SJSA1 (cell line): ENCODE results near the gene CAPN10. TPM values are rescaled to one million over a fixed set of nuclear protein-coding genes. Genes with fewer than 3 reads are reported as not detected.

Experiments used
- DNase-seq, 2 experiments: peaks; one replicate each; pipeline ENCODE4 v3.0.0-alpha.2; 2015 to 2020; ENCODE audit warnings: low spot score in 2 of 2, low read depth in 1 of 2
- H3K27ac ChIP-seq: fragments of 250-450 bp; sonication (Bioruptor Pico); 2 replicates; pipeline ENCODE4 v1.5.1; 2020; ENCODE audit warnings: mild to moderate bottlenecking, moderate library complexity
- H3K27me3 ChIP-seq: fragments of 250-450 bp; sonication (Bioruptor Pico); replicated peaks from 2 replicates; pipeline ENCODE4 v1.5.1; 2020; ENCODE audit warnings: mild to moderate bottlenecking, moderate library complexity
- H3K36me3 ChIP-seq: fragments of 250-450 bp; sonication (Bioruptor Pico); 2 replicates; pipeline ENCODE4 v1.5.1; 2020; ENCODE audit warnings: mild to moderate bottlenecking
- H3K4me1 ChIP-seq: fragments of 250-450 bp; sonication (Bioruptor Pico); replicated peaks from 2 replicates; pipeline ENCODE4 v1.6.1; 2021; ENCODE audit warnings: mild to moderate bottlenecking
- H3K4me3 ChIP-seq: fragments of 250-450 bp; sonication (Bioruptor Pico); 2 replicates; pipeline ENCODE4 v1.5.1; 2020; ENCODE audit warnings: mild to moderate bottlenecking
- H3K9me3 ChIP-seq: fragments of 250-450 bp; sonication (Bioruptor Pico); replicated peaks from 2 replicates; pipeline ENCODE4 v1.5.1; 2020; ENCODE audit warnings: mild to moderate bottlenecking
- total RNA-seq: library from RNA; depleted of rRNA; stranded (reverse); fragments of >200 nt; shearing (Covaris generic); gene quantifications from 2 replicates; pipeline ENCODE4 v1.2.3, GENCODE V29; 2014

Gene CAPN10
- total RNA-seq, 1 experiment from 2014 or later = 17.7 TPM

GRCh38 chr2:240593703-240594451 is 7.3 kb downstream of the CAPN10 start:
- DNase-seq = no peak
- Histone ChIP-seq H3K4me3 (no peak overlapping the region), H3K36me3 (peaks cover 23% of the 10 kb centered on the region; the same call in 1 of the 2 replicates), H3K27ac (no peak overlapping the region), H3K27me3 (no peaks in the 10 kb centered on the region), H3K9me3 (no peaks in the 10 kb centered on the region), H3K4me1 (no peaks in the 10 kb centered on the region)

GRCh38 chr2:240594511-240595380 is 8.2 kb downstream of the CAPN10 start:
- Histone ChIP-seq H3K4me1 (no peaks in the 10 kb centered on the region), H3K27ac (no peak overlapping the region), H3K36me3 (peaks cover 23% of the 10 kb centered on the region; the same call in 1 of the 2 replicates), H3K9me3 (no peaks in the 10 kb centered on the region), H3K27me3 (no peaks in the 10 kb centered on the region), H3K4me3 (no peak overlapping the region)
- DNase-seq = no peak

GRCh38 chr2:240595381-240596079 is 9.0 kb downstream of the CAPN10 start:
- Histone ChIP-seq H3K4me3 (no peak overlapping the region), H3K27me3 (no peaks in the 10 kb centered on the region), H3K9me3 (no peaks in the 10 kb centered on the region), H3K4me1 (no peaks in the 10 kb centered on the region), H3K27ac (no peak overlapping the region), H3K36me3 (peaks cover 23% of the 10 kb centered on the region; the same call in 1 of the 2 replicates)
- no peak for DNase-seq

- DNase-seq = no peak
- H3K9me3 ChIP-seq = no peaks in the 10 kb centered on the region
- H3K27me3 ChIP-seq = no peaks in the 10 kb centered on the region
- H3K27ac ChIP-seq = no peak overlapping the region
- peaks cover 20% of the 10 kb centered on the region; the same call in 1 of the 2 replicates for H3K36me3 ChIP-seq
- no peaks in the 10 kb centered on the region for H3K4me1 ChIP-seq
- no peak overlapping the region for H3K4me3 ChIP-seq
Observed at GRCh38 chr2:240596080-240596460, 9.5 kb downstream of the CAPN10 start.

GRCh38 chr2:240596491-240596931 is 10.0 kb downstream of the CAPN10 start:
- H3K9me3 ChIP-seq = no peaks in the 10 kb centered on the region
- H3K27me3 ChIP-seq = no peaks in the 10 kb centered on the region
- no peak for DNase-seq
- peaks cover 18% of the 10 kb centered on the region; the same call in 1 of the 2 replicates for H3K36me3 ChIP-seq
- no peak overlapping the region for H3K4me3 ChIP-seq
- no peak overlapping the region for H3K27ac ChIP-seq
- no peaks in the 10 kb centered on the region for H3K4me1 ChIP-seq

GRCh38 chr2:240597054-240597418 is 10.5 kb downstream of the CAPN10 start:
- H3K36me3 ChIP-seq = peaks cover 15% of the 10 kb centered on the region; the same call in 1 of the 2 replicates
- no peak overlapping the region for H3K27ac ChIP-seq
- no peaks in the 10 kb centered on the region for H3K9me3 ChIP-seq
- no peak for DNase-seq
- no peak overlapping the region for H3K4me3 ChIP-seq
- H3K27me3 ChIP-seq = no peaks in the 10 kb centered on the region
- H3K4me1 ChIP-seq = no peaks in the 10 kb centered on the region

- H3K36me3 ChIP-seq = peaks cover 12% of the 10 kb centered on the region; the same call in 1 of the 2 replicates
- no peak for DNase-seq
- H3K4me3 ChIP-seq = no peak overlapping the region
- no peak overlapping the region for H3K27ac ChIP-seq
- no peaks in the 10 kb centered on the region for H3K9me3 ChIP-seq
- H3K27me3 ChIP-seq = no peaks in the 10 kb centered on the region
- H3K4me1 ChIP-seq = no peaks in the 10 kb centered on the region
Observed at GRCh38 chr2:240597419-240598181, 11.1 kb downstream of the CAPN10 start.

GRCh38 chr2:240598311-240598911 is 11.9 kb downstream of the CAPN10 start:
- H3K27ac ChIP-seq = no peak overlapping the region
- peaks cover 12% of the 10 kb centered on the region; the same call in 1 of the 2 replicates for H3K36me3 ChIP-seq
- no peak for DNase-seq
- no peaks in the 10 kb centered on the region for H3K4me1 ChIP-seq
- no peaks in the 10 kb centered on the region for H3K27me3 ChIP-seq
- no peaks in the 10 kb centered on the region for H3K9me3 ChIP-seq
- H3K4me3 ChIP-seq = no peak overlapping the region

- H3K36me3 ChIP-seq = peaks cover 12% of the 10 kb centered on the region; the same call in 1 of the 2 replicates
- no peaks in the 10 kb centered on the region for H3K4me1 ChIP-seq
- no peaks in the 10 kb centered on the region for H3K9me3 ChIP-seq
- no peak overlapping the region for H3K27ac ChIP-seq
- no peaks in the 10 kb centered on the region for H3K27me3 ChIP-seq
- no peak overlapping the region for H3K4me3 ChIP-seq
- no peak for DNase-seq
Observed at GRCh38 chr2:240599141-240599583, 12.6 kb downstream of the CAPN10 start.

- DNase-seq = no peak
- Histone ChIP-seq H3K4me3 (no peak overlapping the region), H3K36me3 (peaks cover 9% of the 10 kb centered on the region; the same call in 1 of the 2 replicates), H3K9me3 (no peaks in the 10 kb centered on the region), H3K27me3 (no peaks in the 10 kb centered on the region), H3K4me1 (peaks cover 3% of the 10 kb centered on the region; the same call in 1 of the 2 replicates), H3K27ac (no peak overlapping the region)
Observed at GRCh38 chr2:240600451-240600961, 14.0 kb downstream of the CAPN10 start.

- H3K36me3 ChIP-seq = peaks cover 2% of the 10 kb centered on the region; the same call in 1 of the 2 replicates
- no peak overlapping the region for H3K4me3 ChIP-seq
- DNase-seq = no peak
- no peaks in the 10 kb centered on the region for H3K27me3 ChIP-seq
- no peaks in the 10 kb centered on the region for H3K9me3 ChIP-seq
- no peak overlapping the region for H3K27ac ChIP-seq
- peaks cover 3% of the 10 kb centered on the region; the same call in 1 of the 2 replicates for H3K4me1 ChIP-seq
Observed at GRCh38 chr2:240601061-240601830, 14.7 kb downstream of the CAPN10 start.

- H3K36me3 ChIP-seq = no peaks in the 10 kb centered on the region; the same call in 1 of the 2 replicates
- H3K27me3 ChIP-seq = no peaks in the 10 kb centered on the region
- H3K9me3 ChIP-seq = no peaks in the 10 kb centered on the region
Observed at GRCh38 chr2:240601831-240602160, 15.3 kb downstream of the CAPN10 start.

More at GRCh38 chr2:240601831-240602160, 15.3 kb downstream of the CAPN10 start:
- Histone ChIP-seq H3K4me1 (peaks cover 3% of the 10 kb centered on the region; the same call in 1 of the 2 replicates), H3K4me3 (no peak overlapping the region), H3K27ac (no peak overlapping the region)
- DNase-seq = no peak
